OCI-LY3 (cell line): ENCODE measurements around the gene ARSI.

ENCODE experiments used
- CTCF ChIP-seq: fragments of 200-600, 300-600 bp; sonication (generic); IDR thresholded peaks from 2 replicates; pipeline ENCODE4 v1.5.1; 2014; ENCODE audit warnings: antibody characterized with exemption, low read length, low read depth
- EZH2phosphoT487 ChIP-seq: fragments of 200-600 bp; shearing (Covaris generic); IDR thresholded peaks from 2 replicates; pipeline ENCODE4 v1.6.1; 2018; ENCODE audit warnings: antibody characterized with exemption, mixed run types, low read depth

GRCh38 chr5:150305557-150305956 is 2.9 kb upstream of the ARSI start:
- TF ChIP-seq CTCF (no peak), EZH2phosphoT487 (no peak)
